WTC11 (cell line): ENCODE measurements around the gene TCF7L2. TPM values are rescaled to one million over a fixed set of nuclear protein-coding genes. Genes with fewer than 3 reads are reported as not detected.

Experiments
- ATAC-seq: fragments of 200-7000 bp; cut with Tn5 transposase; 2 replicates; pipeline ENCODE4 v1.10.0; 2021; ENCODE audit warnings: mild to moderate bottlenecking, moderate library complexity
- CTCF ChIA-PET: fragments of 300-600 bp; sonication (Branson Sonifier 250); formaldehyde crosslinking; loops from one replicate; lab custom pipeline; 2021; ENCODE audit warnings: antibody characterized with exemption; lab: Charles Lee
- POLR2A ChIA-PET: fragments of 350-600 bp; sonication (Branson Sonifier 250); formaldehyde crosslinking; loops from one replicate; lab custom pipeline; 2021; ENCODE audit warnings: antibody characterized with exemption; lab: Charles Lee
- DNase-seq: peaks from one replicate; pipeline ENCODE4 v3.0.0; 2021; ENCODE audit warnings: low spot score
- H3K27ac Mint-ChIP-seq: 2 replicates; pipeline ENCODE4 v1.8.0; 2021; ENCODE audit warnings: mixed read lengths
- H3K27me3 Mint-ChIP-seq: 2 replicates; pipeline ENCODE4 v1.8.0; 2021; ENCODE audit warnings: low read depth, mild to moderate bottlenecking, moderate library complexity, mixed read lengths
- H3K36me3 Mint-ChIP-seq: 2 replicates; pipeline ENCODE4 v1.8.0; 2021; ENCODE audit warnings: mixed read lengths
- H3K4me1 Mint-ChIP-seq: 2 replicates; pipeline ENCODE4 v1.8.0; 2022; ENCODE audit warnings: mixed read lengths
- H3K4me3 Mint-ChIP-seq: 2 replicates; pipeline ENCODE4 v1.8.0; 2021; ENCODE audit warnings: mild to moderate bottlenecking, moderate library complexity, mixed read lengths
- H3K9me3 Mint-ChIP-seq: 2 replicates; pipeline ENCODE4 v1.8.0; 2021; ENCODE audit warnings: mixed read lengths
- CDX4 ChIP-seq: fragments of 250-450 bp; sonication (Bioruptor Pico); IDR thresholded peaks from 2 replicates; pipeline ENCODE4 v1.9.0; 2021; ENCODE audit warnings: moderate library complexity, mild to moderate bottlenecking, inconsistent platforms, borderline replicate concordance
- ELF4 ChIP-seq: sonication (generic); formaldehyde crosslinking; IDR thresholded peaks from 2 replicates; pipeline ENCODE4 v1.8.1; 2022; ENCODE audit warnings: low read depth, mild to moderate bottlenecking, moderate library complexity, missing genetic modification reagents
- FOXK1 ChIP-seq: sonication (generic); formaldehyde crosslinking; IDR thresholded peaks from 2 replicates; pipeline ENCODE4 v1.8.0; 2022; ENCODE audit warnings: mild to moderate bottlenecking, moderate library complexity, missing genetic modification reagents
- GTF2I ChIP-seq: fragments of 250-450 bp; sonication (Bioruptor Pico); conservative IDR thresholded peaks from 2 replicates; pipeline ENCODE4 v1.4.0; 2021; ENCODE audit warnings: mild to moderate bottlenecking
- JAZF1 ChIP-seq: fragments of 250-450 bp; sonication (Bioruptor Pico); IDR thresholded peaks from 2 replicates; pipeline ENCODE4 v1.9.0; 2021; ENCODE audit warnings: moderate library complexity, mild to moderate bottlenecking, inconsistent platforms
- NFATC4 ChIP-seq: fragments of 250-450 bp; sonication (Bioruptor Pico); IDR thresholded peaks from 2 replicates; pipeline ENCODE4 v1.9.0; 2021; ENCODE audit warnings: mild to moderate bottlenecking
- NR1H2 ChIP-seq: sonication (generic); formaldehyde crosslinking; IDR thresholded peaks from 2 replicates; pipeline ENCODE4 v1.9.0; 2021; ENCODE audit warnings: mild to moderate bottlenecking, moderate library complexity, missing genetic modification reagents
- PREB ChIP-seq: sonication (generic); formaldehyde crosslinking; IDR thresholded peaks from 2 replicates; pipeline ENCODE4 v1.8.1; 2022; ENCODE audit warnings: mild to moderate bottlenecking, missing genetic modification reagents, moderate library complexity, borderline replicate concordance
- RORB ChIP-seq: fragments of 250-450 bp; sonication (Bioruptor Pico); IDR thresholded peaks from 2 replicates; pipeline ENCODE4 v1.9.0; 2021; ENCODE audit warnings: mild to moderate bottlenecking
- TEAD1 ChIP-seq: sonication (generic); formaldehyde crosslinking; IDR thresholded peaks from 2 replicates; pipeline ENCODE4 v1.8.0; 2022; ENCODE audit warnings: mild to moderate bottlenecking, missing genetic modification reagents
- ZNF121 ChIP-seq: sonication (generic); formaldehyde crosslinking; IDR thresholded peaks from 2 replicates; pipeline ENCODE4 v1.8.0; 2023; ENCODE audit warnings: missing genetic modification reagents
- ZNF138 ChIP-seq: sonication (generic); formaldehyde crosslinking; conservative IDR thresholded peaks from 2 replicates; pipeline ENCODE4 v1.8.1; 2022; ENCODE audit warnings: mild to moderate bottlenecking, moderate library complexity, missing genetic modification reagents
- ZNF317 ChIP-seq: sonication (generic); formaldehyde crosslinking; IDR thresholded peaks from 2 replicates; pipeline ENCODE4 v1.8.1; 2023; ENCODE audit warnings: low read depth, mild to moderate bottlenecking, moderate library complexity, missing genetic modification reagents, borderline replicate concordance
- ZNF423 ChIP-seq: fragments of 250-450 bp; sonication (Bioruptor Pico); IDR thresholded peaks from 2 replicates; pipeline ENCODE4 v2.1.2; 2022; ENCODE audit warnings: mild to moderate bottlenecking, moderate library complexity
- ZNF532 ChIP-seq: fragments of 250-450 bp; sonication (Bioruptor Pico); IDR thresholded peaks from 2 replicates; pipeline ENCODE4 v1.9.0; 2021; ENCODE audit warnings: mild to moderate bottlenecking, borderline replicate concordance
- total RNA-seq: library from RNA; stranded (reverse); gene quantifications from 3 replicates; pipeline ENCODE4 v1.2.3, GENCODE V29; 2021
- TF ChIP-seq, protein P1 (sequence below): sonication (generic); formaldehyde crosslinking; IDR thresholded peaks from 2 replicates; pipeline ENCODE4 v1.8.1; 2022; ENCODE audit warnings: mild to moderate bottlenecking, moderate library complexity, missing genetic modification reagents
- TF ChIP-seq, protein P2 (sequence below): sonication (generic); formaldehyde crosslinking; IDR thresholded peaks from 2 replicates; pipeline ENCODE4 v1.8.0; 2023; ENCODE audit warnings: mild to moderate bottlenecking, missing genetic modification reagents
- TF ChIP-seq, protein P3 (sequence below): sonication (generic); formaldehyde crosslinking; IDR thresholded peaks from 2 replicates; pipeline ENCODE4 v1.8.1; 2022; ENCODE audit warnings: low read depth, mild to moderate bottlenecking, moderate library complexity, missing genetic modification reagents, borderline replicate concordance

The TCF7L2 gene
- total RNA-seq, 1 experiment from 2014 or later = 44.5 TPM

DNA sequence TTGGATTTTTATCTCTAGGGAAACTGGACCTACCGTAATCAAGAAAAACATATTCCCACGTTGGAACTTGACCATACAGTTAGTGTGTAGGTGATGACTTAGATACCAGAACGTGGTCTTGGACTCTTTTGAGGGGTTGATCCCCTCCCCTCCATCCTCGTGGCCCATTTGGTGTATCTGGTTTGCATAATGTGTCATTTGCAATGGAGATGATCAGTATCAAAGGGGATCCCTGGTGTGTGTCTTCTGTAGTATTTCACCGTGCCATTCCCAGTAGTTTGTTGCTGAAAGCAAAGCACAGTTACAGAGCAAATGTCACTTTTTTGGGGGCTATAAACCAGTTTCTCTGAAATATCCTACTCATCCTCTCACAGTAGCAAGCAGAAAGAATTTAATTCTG is 217.7 kb downstream of the TCF7L2 start (continued):
- no peak for TF ChIP-seq ZNF532 (CRISPR knock-in tag)
- TF ChIP-seq, protein P1, sequence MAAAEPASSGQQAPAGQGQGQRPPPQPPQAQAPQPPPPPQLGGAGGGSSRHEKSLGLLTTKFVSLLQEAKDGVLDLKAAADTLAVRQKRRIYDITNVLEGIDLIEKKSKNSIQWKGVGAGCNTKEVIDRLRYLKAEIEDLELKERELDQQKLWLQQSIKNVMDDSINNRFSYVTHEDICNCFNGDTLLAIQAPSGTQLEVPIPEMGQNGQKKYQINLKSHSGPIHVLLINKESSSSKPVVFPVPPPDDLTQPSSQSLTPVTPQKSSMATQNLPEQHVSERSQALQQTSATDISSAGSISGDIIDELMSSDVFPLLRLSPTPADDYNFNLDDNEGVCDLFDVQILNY (CRISPR knock-in tag) = no peak
- TF ChIP-seq ZNF121 = no peak
- TF ChIP-seq JAZF1 (CRISPR knock-in tag) = no peak
- no peak for TF ChIP-seq NR1H2 (CRISPR knock-in tag)
- TF ChIP-seq ZNF138 (CRISPR knock-in tag) = no peak
- TF ChIP-seq FOXK1 (CRISPR knock-in tag) = no peak
- TF ChIP-seq RORB (CRISPR knock-in tag) = no peak
- no peak for TF ChIP-seq NFATC4 (CRISPR knock-in tag)
- TF ChIP-seq TEAD1 = no peak
- no peak for TF ChIP-seq GTF2I
- TF ChIP-seq CDX4 (CRISPR knock-in tag) = no peak

DNA sequence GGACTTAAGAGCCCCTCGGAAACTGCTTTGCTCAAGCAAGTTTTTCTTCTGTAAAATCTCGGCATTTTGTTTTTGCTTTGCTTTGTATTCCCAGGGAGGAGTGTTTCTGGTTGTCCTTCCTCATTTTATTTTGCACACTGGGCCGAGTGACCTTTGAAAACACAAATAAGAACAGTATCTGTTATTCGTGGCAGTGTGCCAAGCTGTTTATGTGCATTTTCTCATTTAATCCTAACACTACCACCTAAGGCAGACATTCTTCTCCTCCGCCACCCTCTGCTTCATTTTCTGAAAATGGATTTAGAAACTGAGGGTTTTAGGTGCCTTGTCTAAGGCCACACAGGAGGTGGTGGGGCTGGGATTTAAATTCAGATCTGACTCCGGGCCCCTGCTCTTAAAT is 218.5 kb downstream of the TCF7L2 start:
- no peak for ATAC-seq
- CTCF ChIA-PET = no interaction called here
- H3K4me3 Mint-ChIP-seq = no peak overlapping the region
- POLR2A ChIA-PET = no interaction called here
- H3K36me3 Mint-ChIP-seq = no peaks in the 10 kb centered on the region
- peak overlapping the region; percentile 43; the same call in 1 of the 2 replicates for H3K27ac Mint-ChIP-seq
- no peaks in the 10 kb centered on the region for H3K9me3 Mint-ChIP-seq
- peaks cover 66% of the 10 kb centered on the region for H3K4me1 Mint-ChIP-seq
- DNase-seq = no peak
- no peaks in the 10 kb centered on the region for H3K27me3 Mint-ChIP-seq
- TF ChIP-seq, protein P2, sequence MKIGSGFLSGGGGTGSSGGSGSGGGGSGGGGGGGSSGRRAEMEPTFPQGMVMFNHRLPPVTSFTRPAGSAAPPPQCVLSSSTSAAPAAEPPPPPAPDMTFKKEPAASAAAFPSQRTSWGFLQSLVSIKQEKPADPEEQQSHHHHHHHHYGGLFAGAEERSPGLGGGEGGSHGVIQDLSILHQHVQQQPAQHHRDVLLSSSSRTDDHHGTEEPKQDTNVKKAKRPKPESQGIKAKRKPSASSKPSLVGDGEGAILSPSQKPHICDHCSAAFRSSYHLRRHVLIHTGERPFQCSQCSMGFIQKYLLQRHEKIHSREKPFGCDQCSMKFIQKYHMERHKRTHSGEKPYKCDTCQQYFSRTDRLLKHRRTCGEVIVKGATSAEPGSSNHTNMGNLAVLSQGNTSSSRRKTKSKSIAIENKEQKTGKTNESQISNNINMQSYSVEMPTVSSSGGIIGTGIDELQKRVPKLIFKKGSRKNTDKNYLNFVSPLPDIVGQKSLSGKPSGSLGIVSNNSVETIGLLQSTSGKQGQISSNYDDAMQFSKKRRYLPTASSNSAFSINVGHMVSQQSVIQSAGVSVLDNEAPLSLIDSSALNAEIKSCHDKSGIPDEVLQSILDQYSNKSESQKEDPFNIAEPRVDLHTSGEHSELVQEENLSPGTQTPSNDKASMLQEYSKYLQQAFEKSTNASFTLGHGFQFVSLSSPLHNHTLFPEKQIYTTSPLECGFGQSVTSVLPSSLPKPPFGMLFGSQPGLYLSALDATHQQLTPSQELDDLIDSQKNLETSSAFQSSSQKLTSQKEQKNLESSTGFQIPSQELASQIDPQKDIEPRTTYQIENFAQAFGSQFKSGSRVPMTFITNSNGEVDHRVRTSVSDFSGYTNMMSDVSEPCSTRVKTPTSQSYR (CRISPR knock-in tag) = no peak
- TF ChIP-seq PREB (CRISPR knock-in tag) = no peak
- TF ChIP-seq ELF4 (CRISPR knock-in tag) = no peak
- no peak for TF ChIP-seq ZNF423 (CRISPR knock-in tag)
- TF ChIP-seq FOXK1 (CRISPR knock-in tag) = no peak
- TF ChIP-seq, protein P3, sequence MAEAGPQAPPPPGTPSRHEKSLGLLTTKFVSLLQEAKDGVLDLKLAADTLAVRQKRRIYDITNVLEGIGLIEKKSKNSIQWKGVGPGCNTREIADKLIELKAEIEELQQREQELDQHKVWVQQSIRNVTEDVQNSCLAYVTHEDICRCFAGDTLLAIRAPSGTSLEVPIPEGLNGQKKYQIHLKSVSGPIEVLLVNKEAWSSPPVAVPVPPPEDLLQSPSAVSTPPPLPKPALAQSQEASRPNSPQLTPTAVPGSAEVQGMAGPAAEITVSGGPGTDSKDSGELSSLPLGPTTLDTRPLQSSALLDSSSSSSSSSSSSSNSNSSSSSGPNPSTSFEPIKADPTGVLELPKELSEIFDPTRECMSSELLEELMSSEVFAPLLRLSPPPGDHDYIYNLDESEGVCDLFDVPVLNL = no peak
- TF ChIP-seq ZNF317 (CRISPR knock-in tag) = no peak
